Erythroblast (primary cell): Measurements from ENCODE around the gene FILIP1L.

Experiments
- DNase-seq, 2 experiments: peaks; one replicate each; lab custom pipeline; 2025; lab: John Stamatoyannopoulos, UW
- GATA1 ChIP-seq: IDR thresholded peaks from 2 replicates; pipeline ENCODE4 v1.6.1; 2011; ENCODE audit warnings: low read depth, mild to moderate bottlenecking, control low read depth, low read length, moderate library complexity
- POLR2A ChIP-seq: IDR thresholded peaks from 2 replicates; pipeline ENCODE4 v1.6.1; 2011; ENCODE audit warnings: mild to moderate bottlenecking, low read length

FILIP1L gene

GRCh38 chr3:99808163-99808794 is 306.0 kb downstream of the FILIP1L start:
- no peak for TF ChIP-seq POLR2A
- no peak for TF ChIP-seq GATA1
- peak; percentile 66 to 80 for DNase-seq

- TF ChIP-seq GATA1: no peak
- no peak for TF ChIP-seq POLR2A
- DNase-seq: peak in 1 of 2 experiments; percentile 4
These were observed 309.1 kb downstream of the FILIP1L start for GRCh38 chr3:99805160-99805559.

DNA sequence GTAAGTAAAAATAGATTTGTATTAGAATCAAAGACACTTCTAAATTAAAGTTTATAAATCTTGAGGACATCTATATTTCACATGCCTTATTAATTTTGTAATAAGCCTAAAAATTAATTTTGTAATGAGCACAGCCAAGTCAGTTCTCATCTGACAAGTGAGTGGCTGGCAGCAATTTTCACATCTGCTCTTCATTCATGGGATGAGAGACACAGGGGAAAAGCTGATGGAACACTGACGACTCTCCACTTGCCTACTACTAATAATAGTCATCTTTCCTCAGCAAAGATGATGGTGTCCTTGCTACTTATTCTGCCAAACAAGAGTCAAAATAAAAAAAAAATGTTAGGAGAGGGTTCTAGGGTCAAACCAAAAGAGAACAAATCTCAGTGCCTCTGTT is 311.0 kb downstream of the FILIP1L start:
- DNase-seq: no peak
- TF ChIP-seq POLR2A (no peak), GATA1 (no peak)

- DNase-seq: no peak
- no peak for TF ChIP-seq GATA1
- no peak for TF ChIP-seq POLR2A
These were observed 314.9 kb downstream of the FILIP1L start for GRCh38 chr3:99799422-99799821.

GRCh38 chr3:99795573-99795972 is 318.7 kb downstream of the FILIP1L start:
- no peak for TF ChIP-seq GATA1
- TF ChIP-seq POLR2A: no peak
- no peak for DNase-seq

- TF ChIP-seq GATA1: no peak
- no peak for TF ChIP-seq POLR2A
- no peak for DNase-seq
These were observed 319.8 kb downstream of the FILIP1L start for GRCh38 chr3:99794485-99794884.

DNA sequence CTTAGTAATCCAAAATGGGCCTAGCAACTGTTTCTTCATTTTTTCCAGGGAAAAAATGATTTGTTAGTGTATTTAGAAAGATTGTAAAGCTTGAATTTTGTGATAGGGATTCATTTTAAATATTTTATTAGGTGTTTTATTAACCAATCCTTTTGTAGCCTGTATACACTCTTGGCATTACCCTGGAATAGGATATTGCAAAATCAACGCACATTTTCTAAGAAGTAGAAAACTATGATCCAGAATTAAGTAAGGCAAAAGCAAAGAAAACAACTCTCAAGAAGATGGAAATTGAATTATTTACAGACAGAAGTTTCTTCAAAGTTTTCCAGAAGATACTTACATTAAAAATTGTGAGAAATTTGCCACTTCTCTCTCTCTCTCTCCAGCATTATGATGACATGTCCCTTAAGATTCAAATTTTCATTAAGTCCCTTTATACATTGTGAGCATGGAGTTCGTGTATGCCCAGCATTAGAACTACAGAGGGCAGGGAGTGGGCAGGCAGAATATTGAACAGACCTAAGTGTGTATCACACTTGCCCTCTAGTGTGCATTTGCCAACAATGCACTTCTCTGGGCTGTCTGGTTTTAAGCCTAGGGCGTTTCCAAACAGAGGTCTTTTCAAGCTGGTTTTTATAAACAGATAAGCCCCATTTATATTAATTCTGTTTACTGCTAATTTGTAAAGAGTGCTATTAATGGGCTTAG is 325.1 kb downstream of the FILIP1L start:
- TF ChIP-seq POLR2A (no peak), GATA1 (no peak)
- DNase-seq: peak; percentile 69 to 74
